GM12878 (cell line): Measurements from ENCODE around the gene ARHGAP12. TPM values are rescaled to one million over a fixed set of nuclear protein-coding genes. Genes with fewer than 3 reads are reported as not detected.

Experiments
- ATAC-seq: fragments of 200-7000 bp; cut with Tn5 transposase; 3 replicates; pipeline ENCODE4 v1.9.1; 2020; ENCODE audit warnings: mild to moderate bottlenecking, moderate library complexity
- BruUV-seq: library from RNA; stranded (reverse); fragments of 400-500 nt; replicated peaks from 2 replicates; lab custom pipeline; 2021; lab: Mats Ljungman, UMichigan
- CTCF ChIA-PET: fragments of 300-600 bp; sonication (Branson Sonifier 250); formaldehyde crosslinking; extraction: SDS; loops from one replicate; lab custom pipeline; 2021; ENCODE audit warnings: inconsistent platforms; lab: Yijun Ruan, JAX
- POLR2A ChIA-PET: fragments of 350-600 bp; formaldehyde crosslinking; extraction: SDS; loops from one replicate; lab custom pipeline; 2021; ENCODE audit warnings: inconsistent platforms; lab: Charles Lee
- RAD21 ChIA-PET: fragments of 300-600 bp; sonication (Branson Sonifier 250); formaldehyde crosslinking; loops from one replicate; lab custom pipeline; 2023; ENCODE audit warnings: antibody characterized with exemption; ENCODE audit not compliant: unreplicated experiment; lab: Charles Lee
- SMC1A ChIA-PET: fragments of 300-600 bp; sonication (Branson Sonifier 250); formaldehyde crosslinking; loops from one replicate; lab custom pipeline; 2023; ENCODE audit not compliant: unreplicated experiment, uncharacterized antibody; lab: Charles Lee
- DNase-seq: peaks from one replicate; pipeline ENCODE4 v3.0.0-alpha.2; 2011; ENCODE audit warnings: low read depth, low spot score
- FAIRE-seq: peaks from 3 replicates; lab custom pipeline; 2011; peaks lifted over from hg19 to GRCh38; lab: Jason Lieb, UNC
- H2AFZ ChIP-seq: 2 replicates; pipeline ENCODE4 v1.6.0; 2011; ENCODE audit warnings: low read depth, low read length, control low read depth; ENCODE audit not compliant: control insufficient read depth
- H3K27ac ChIP-seq: 2 replicates; pipeline ENCODE4 v1.5.1; 2011; ENCODE audit warnings: control low read depth; ENCODE audit not compliant: control insufficient read depth, insufficient read depth
- H3K27me3 ChIP-seq, 2 experiments: replicated peaks in 1 of 2; 2 replicates each; pipeline versions ENCODE4 v1.6.0 to v1.6.1; 2011; ENCODE audit warnings: low read length in 1 of 2; ENCODE audit not compliant: control insufficient read depth in 2 of 2, insufficient read depth in 2 of 2
- H3K36me3 ChIP-seq, 2 experiments: 2 replicates each; pipeline ENCODE4 v1.5.1; 2011; ENCODE audit warnings: low read length in 1 of 2; ENCODE audit not compliant: control insufficient read depth in 2 of 2, insufficient read depth in 2 of 2
- H3K4me1 ChIP-seq: 2 replicates; pipeline ENCODE4 v1.6.1; 2011; ENCODE audit warnings: mild to moderate bottlenecking, low read length, moderate library complexity, mixed read lengths; ENCODE audit not compliant: control insufficient read depth, insufficient read depth
- H3K4me2 ChIP-seq: 2 replicates; pipeline ENCODE4 v1.6.0; 2011; ENCODE audit warnings: control low read depth; ENCODE audit not compliant: control insufficient read depth, insufficient read depth
- H3K4me3 ChIP-seq: fragments of 200-600 bp; sonication (generic); 2 replicates; pipeline ENCODE4 v1.5.1; 2016
- H3K79me2 ChIP-seq: 2 replicates; pipeline ENCODE4 v1.6.0; 2011; ENCODE audit warnings: low read length; ENCODE audit not compliant: control insufficient read depth, insufficient read depth
- H3K9ac ChIP-seq: 2 replicates; pipeline ENCODE4 v1.8.0; 2011; ENCODE audit warnings: low read length, control low read depth, mixed read lengths; ENCODE audit not compliant: control insufficient read depth, insufficient read depth
- H3K9me3 ChIP-seq: replicated peaks from 3 replicates; pipeline ENCODE4 v1.5.1; 2011; ENCODE audit warnings: mild to moderate bottlenecking, low read length; ENCODE audit not compliant: control insufficient read depth, insufficient read depth
- H4K20me1 ChIP-seq: 2 replicates; pipeline ENCODE4 v1.6.0; 2011; ENCODE audit not compliant: control insufficient read depth, insufficient read depth
- BRCA1 ChIP-seq: IDR thresholded peaks from 2 replicates; pipeline ENCODE4 v1.6.1; 2011; ENCODE audit warnings: low read depth, low read length, improper control_type of control experiment
- CBX3 ChIP-seq: fragments of 200-600 bp; sonication (generic); IDR thresholded peaks from 2 replicates; pipeline ENCODE4 v1.6.1; 2016; ENCODE audit warnings: low read depth, borderline replicate concordance
- CTCF ChIP-seq, 3 experiments: IDR thresholded peaks in 2 of 3; conservative IDR thresholded peaks in 1 of 3; 2 replicates each; pipeline ENCODE4 v1.5.1; 2011; ENCODE audit warnings: low read depth in 3 of 3, low read length in 3 of 3, mild to moderate bottlenecking in 3 of 3, control low read depth in 2 of 3, moderate library complexity in 2 of 3, inconsistent platforms in 1 of 3, mixed read lengths in 1 of 3; ENCODE audit not compliant: control insufficient read depth in 2 of 3, insufficient read depth in 1 of 3; ENCODE audit errors: extremely low read depth in 1 of 3
- CUX1 ChIP-seq: IDR thresholded peaks from 2 replicates; pipeline ENCODE4 v1.6.1; 2012; ENCODE audit warnings: improper control_type of control experiment, low read depth, low read length; ENCODE audit not compliant: insufficient replicate concordance
- DPF2 ChIP-seq: fragments of 450-650 bp; IDR thresholded peaks from 2 replicates; pipeline ENCODE4 v1.6.1; 2017; ENCODE audit warnings: mild to moderate bottlenecking
- FOXM1 ChIP-seq: IDR thresholded peaks from 2 replicates; pipeline ENCODE4 v1.6.1; 2012; ENCODE audit warnings: low read depth, mild to moderate bottlenecking, inconsistent platforms, low read length, moderate library complexity
- HSF1 ChIP-seq: fragments of 150-350 bp; IDR thresholded peaks from 2 replicates; pipeline ENCODE4 v1.6.1; 2014; ENCODE audit warnings: mild to moderate bottlenecking, low read depth, low read length
- MAX ChIP-seq: IDR thresholded peaks from 2 replicates; pipeline ENCODE4 v1.6.1; 2012; ENCODE audit warnings: low read depth, low read length, improper control_type of control experiment
- RELB ChIP-seq: fragments of 450-650 bp; IDR thresholded peaks from 2 replicates; pipeline ENCODE4 v1.6.1; 2017; ENCODE audit warnings: low read depth, mild to moderate bottlenecking, moderate library complexity
- WGBS: methylation state at CpG from one replicate; pipeline ENCODE4 v1.1.6; 2016; ENCODE audit warnings: low lambda C conversion rate; ENCODE audit not compliant: insufficient replicate concordance, insufficient coverage; ENCODE audit errors: missing lambda C conversion rate; 5-methylcytosine and 5-hydroxymethylcytosine counted together
- in situ Hi-C: fragments of 300-500 bp; cut with MboI; formaldehyde crosslinking; loops from 9 replicates; pipeline ENCODE4 v1.14.3; 2018; ENCODE audit warnings: mixed read lengths
- intact Hi-C: fragments of 100-400 bp; cut with micrococcal nuclease; formaldehyde crosslinking; loops from one replicate; pipeline ENCODE4 v1.14.2; 2022; ENCODE audit not compliant: unreplicated experiment
- polyA plus RNA-seq, 11 experiments: library from polyadenylated mRNA; depleted of rRNA in 4 of 11; unstranded in 6 of 11; stranded (reverse) in 5 of 11; fragments of >200 nt; fragmentation: Nextera tagmentation in 4 of 11; fragmentation: Illumina TruSeq in 1 of 11; extraction: Ambion mirVana in 4 of 11; extraction: Trizol in 1 of 11; gene quantifications; 1 replicate in 1 of 11; 2 replicates in 10 of 11; pipeline versions ENCODE4 v1.2.1 to v1.2.3, GENCODE V29; 2011 to 2016; ENCODE audit warnings: inconsistent platforms in 2 of 11, missing spikeins in 2 of 11, low read depth in 1 of 11
- total RNA-seq, 4 experiments: library from RNA; depleted of rRNA in 3 of 4; stranded (reverse); fragments of >200 nt in 3 of 4; fragmentation: Illumina TruSeq in 1 of 4; extraction: Trizol in 1 of 4; gene quantifications; 2 replicates each; pipeline versions ENCODE4 v1.2.1 to v1.2.3, GENCODE V29; 2013 to 2021

ARHGAP12 gene
- total and polyA plus RNA-seq, 10 of the 15 experiments (the other 5 are each of a cell fraction or from before 2014, with no cell fraction given), result 5.4 to 15.6 (median 8.5) TPM

GRCh38 chr10:31864834-31865518 lies 63.7 kb downstream of the ARHGAP12 start:
- H3K79me2 ChIP-seq, result no peaks in the 10 kb centered on the region
- in situ Hi-C loops, result loop anchor here (5.0 kb wide), 1 partner anchor 142 kb away; no protein-coding TSS in a partner anchor
- CTCF ChIA-PET, result interaction anchor here (2.3 kb wide), 1 partner anchor 139 kb away, joined by 7 read pairs; no protein-coding TSS in a partner anchor
- no peak for TF ChIP-seq CTCF (IDR thresholded peaks at IDR 0.05 in 2 of 3, conservative IDR thresholded peaks at IDR 0.05 in 1 of 3; ENCODE audit: control insufficient read depth in 2 of 3, extremely low read depth in 1 of 3, insufficient read depth in 1 of 3, low read depth in 3 of 3, low read length in 3 of 3)
- TF ChIP-seq CUX1, result no peak
- TF ChIP-seq MAX, result no peak
- TF ChIP-seq HSF1, result no peak
- TF ChIP-seq CBX3, result no peak
- no peak for TF ChIP-seq FOXM1
- no peak for TF ChIP-seq RELB
- no peak for TF ChIP-seq BRCA1
- no peak for TF ChIP-seq DPF2

More at GRCh38 chr10:31864834-31865518, 63.7 kb downstream of the ARHGAP12 start:
- H3K27me3 ChIP-seq, result no peaks in the 10 kb centered on the region
- no peak overlapping the region for H2AFZ ChIP-seq
- H3K4me2 ChIP-seq, result no peak overlapping the region
- WGBS, result 91% methylated on average over 5 of the region's 5 CpGs
- DNase-seq (no peak), ATAC-seq (no peak), FAIRE-seq (no peak)
- no peaks in the 10 kb centered on the region for H4K20me1 ChIP-seq
- H3K9me3 ChIP-seq, result no peaks in the 10 kb centered on the region
- H3K27ac ChIP-seq, result no peak overlapping the region
- POLR2A ChIA-PET, result no interaction called here
- H3K36me3 ChIP-seq, result no peaks in the 10 kb centered on the region; a peak in 1 of 4 replicates
- SMC1A ChIA-PET, result interaction anchor here (0.6 to 1.0 kb wide), 2 partner anchors 13 to 83 kb away, joined by 3 read pairs; no protein-coding TSS in a partner anchor
- RAD21 ChIA-PET, result interaction anchor here (1.1 kb wide), 1 partner anchor 65 kb away, joined by 4 read pairs; no protein-coding TSS in a partner anchor
- no TSS peak for BruUV-seq
- intact Hi-C loops, result loop anchor here (5.0 to 10.0 kb wide), 2 partner anchors 82 to 500 kb away; no protein-coding TSS in a partner anchor
- no peak overlapping the region for H3K9ac ChIP-seq
- H3K4me3 ChIP-seq, result no peak overlapping the region
- H3K4me1 ChIP-seq, result peaks cover 4% of the 10 kb centered on the region; the same call in 1 of the 2 replicates
